Measurements from ENCODE around the gene PDE8B. TPM values are rescaled to one million over a fixed set of nuclear protein-coding genes. Genes with fewer than 3 reads are reported as not detected.

PDE8B gene
- total RNA-seq, 1 donor from 2014 or later, result 5.9 TPM

DNA sequence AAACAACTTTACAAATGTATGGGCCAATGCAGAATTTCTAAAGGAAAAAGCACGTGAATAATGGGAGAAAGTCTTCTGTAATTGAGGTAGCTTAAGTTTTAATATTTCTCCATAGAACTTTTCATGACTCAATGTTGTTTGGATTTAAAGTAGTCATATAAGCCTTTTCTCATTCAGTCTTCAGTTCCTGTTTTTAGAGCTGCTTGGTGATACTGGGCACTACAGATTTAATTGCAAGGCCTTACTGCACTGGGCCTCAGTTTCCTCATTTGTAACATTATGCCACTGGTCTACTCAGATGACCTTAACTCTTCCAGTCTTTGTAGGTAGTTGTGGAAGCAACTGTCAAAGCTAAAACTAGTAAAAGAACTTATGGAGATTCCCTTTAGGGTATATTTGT, 221.2 kb downstream of the PDE8B start:
- peaks cover 0 to 42% of the 10 kb centered on the region in 2 donors for H3K36me3 ChIP-seq

DNA sequence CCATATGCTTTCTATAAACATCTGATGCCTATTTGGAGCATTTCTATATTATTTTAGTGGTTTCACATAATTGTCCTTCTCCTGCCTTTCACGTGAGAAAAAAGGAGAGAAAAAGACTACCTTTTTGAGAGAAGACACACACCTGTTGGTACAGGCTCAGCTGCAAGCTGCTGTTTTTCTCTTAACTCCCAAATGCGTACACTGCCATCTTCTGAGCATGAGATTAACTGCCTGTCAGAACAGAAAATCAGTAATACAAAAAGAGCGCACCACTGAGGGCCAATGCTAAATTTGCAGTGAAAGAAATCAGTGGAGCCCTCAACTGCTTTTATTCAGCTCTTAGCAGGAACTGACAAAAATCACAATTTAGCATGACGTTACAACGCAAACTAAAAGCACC, 226.7 kb downstream of the PDE8B start:
- intact Hi-C loops (cut with DNase I), result no loop called here
- no peak overlapping the region for H3K27ac ChIP-seq

More for the DNA sequence above, 221.2 kb downstream of the PDE8B start:
- DNase-seq (ENCODE audit: extremely low spot score in 2 of 2), result no peak
- no peak overlapping the region for H3K27ac ChIP-seq
- peaks cover 16% of the 10 kb centered on the region for H3K4me1 ChIP-seq
- H3K4me3 ChIP-seq, result no peak overlapping the region
- intact Hi-C loops (cut with DNase I), result no loop called here
- no peaks in the 10 kb centered on the region for H3K27me3 ChIP-seq
- no peaks in the 10 kb centered on the region for H3K9me3 ChIP-seq
- TF ChIP-seq, protein P1, sequence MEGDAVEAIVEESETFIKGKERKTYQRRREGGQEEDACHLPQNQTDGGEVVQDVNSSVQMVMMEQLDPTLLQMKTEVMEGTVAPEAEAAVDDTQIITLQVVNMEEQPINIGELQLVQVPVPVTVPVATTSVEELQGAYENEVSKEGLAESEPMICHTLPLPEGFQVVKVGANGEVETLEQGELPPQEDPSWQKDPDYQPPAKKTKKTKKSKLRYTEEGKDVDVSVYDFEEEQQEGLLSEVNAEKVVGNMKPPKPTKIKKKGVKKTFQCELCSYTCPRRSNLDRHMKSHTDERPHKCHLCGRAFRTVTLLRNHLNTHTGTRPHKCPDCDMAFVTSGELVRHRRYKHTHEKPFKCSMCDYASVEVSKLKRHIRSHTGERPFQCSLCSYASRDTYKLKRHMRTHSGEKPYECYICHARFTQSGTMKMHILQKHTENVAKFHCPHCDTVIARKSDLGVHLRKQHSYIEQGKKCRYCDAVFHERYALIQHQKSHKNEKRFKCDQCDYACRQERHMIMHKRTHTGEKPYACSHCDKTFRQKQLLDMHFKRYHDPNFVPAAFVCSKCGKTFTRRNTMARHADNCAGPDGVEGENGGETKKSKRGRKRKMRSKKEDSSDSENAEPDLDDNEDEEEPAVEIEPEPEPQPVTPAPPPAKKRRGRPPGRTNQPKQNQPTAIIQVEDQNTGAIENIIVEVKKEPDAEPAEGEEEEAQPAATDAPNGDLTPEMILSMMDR (IDR thresholded peaks at IDR 0.05), result no peak
- TF ChIP-seq POLR2A (IDR thresholded peaks at IDR 0.05) (no peak), POLR2AphosphoS5 (IDR thresholded peaks at IDR 0.05; ENCODE audit: insufficient read depth in 1 of 2, low read depth in 1 of 2) (no peak)

DNA sequence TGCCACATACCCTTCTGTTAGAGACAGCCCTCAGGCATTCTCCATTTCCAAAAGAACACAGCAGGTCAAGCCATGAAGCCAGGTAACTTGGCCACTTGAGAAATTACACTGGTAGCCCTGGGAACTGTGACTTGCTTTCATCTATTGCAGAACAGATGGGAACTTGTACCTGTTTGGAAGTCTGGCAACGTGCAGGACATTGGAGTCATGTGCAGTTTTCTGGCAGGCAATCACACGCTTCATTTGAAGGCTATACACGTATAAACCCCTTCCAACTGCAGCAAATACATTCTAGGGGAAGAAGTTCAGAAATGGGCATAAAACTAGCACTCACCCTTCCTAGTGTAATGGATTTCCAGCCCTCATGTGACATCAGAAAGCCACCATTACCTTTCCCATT, 227.6 kb downstream of the PDE8B start:
- H3K36me3 ChIP-seq, result peaks cover 0 to 38% of the 10 kb centered on the region in 2 donors

More for the DNA sequence above, 226.7 kb downstream of the PDE8B start:
- Histone ChIP-seq H3K27me3 (no peaks in the 10 kb centered on the region), H3K4me1 (no peaks in the 10 kb centered on the region), H3K36me3 (peaks cover 0 to 45% of the 10 kb centered on the region in 2 donors), H3K4me3 (no peak overlapping the region), H3K9me3 (no peaks in the 10 kb centered on the region)
- TF ChIP-seq, protein P1 (IDR thresholded peaks at IDR 0.05), result no peak
- TF ChIP-seq POLR2A (IDR thresholded peaks at IDR 0.05), result no peak
- no peak for TF ChIP-seq POLR2AphosphoS5 (IDR thresholded peaks at IDR 0.05; ENCODE audit: insufficient read depth in 1 of 2, low read depth in 1 of 2)
- DNase-seq (ENCODE audit: extremely low spot score in 2 of 2), result no peak

DNA sequence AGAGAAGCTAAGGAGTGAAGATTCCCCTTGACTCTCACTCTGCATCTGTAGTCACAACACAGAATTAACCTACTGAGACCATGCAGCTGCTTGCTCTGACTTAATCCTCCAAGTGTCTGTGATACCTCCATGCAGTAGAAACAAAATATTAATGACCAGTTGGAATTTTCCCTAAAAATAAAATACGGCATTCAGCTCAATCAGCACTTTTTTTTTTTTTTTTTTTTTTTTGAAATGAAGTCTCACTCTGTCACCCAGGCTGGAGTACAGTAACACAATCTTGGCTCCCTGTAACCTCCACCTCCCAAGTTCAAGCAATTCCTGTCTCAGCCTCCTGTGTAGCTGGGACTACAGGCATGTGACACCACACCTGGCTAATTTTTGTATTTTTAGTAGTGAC, 233.2 kb downstream of the PDE8B start:
- Histone ChIP-seq H3K9me3 (no peaks in the 10 kb centered on the region), H3K36me3 (peaks cover 0 to 24% of the 10 kb centered on the region in 2 donors), H3K27me3 (no peaks in the 10 kb centered on the region), H3K4me3 (no peak overlapping the region), H3K27ac (no peak overlapping the region), H3K4me1 (no peaks in the 10 kb centered on the region)
- intact Hi-C loops (cut with DNase I), result no loop called here
- TF ChIP-seq, protein P1 (IDR thresholded peaks at IDR 0.05), result no peak
- TF ChIP-seq POLR2AphosphoS5 (IDR thresholded peaks at IDR 0.05; ENCODE audit: insufficient read depth in 1 of 2, low read depth in 1 of 2), result no peak
- no peak for TF ChIP-seq POLR2A (IDR thresholded peaks at IDR 0.05)
- no peak for DNase-seq (ENCODE audit: extremely low spot score in 2 of 2)

More for the DNA sequence above, 227.6 kb downstream of the PDE8B start:
- TF ChIP-seq POLR2AphosphoS5 (IDR thresholded peaks at IDR 0.05; ENCODE audit: insufficient read depth in 1 of 2, low read depth in 1 of 2), result no peak
- TF ChIP-seq POLR2A (IDR thresholded peaks at IDR 0.05), result no peak
- TF ChIP-seq, protein P1 (IDR thresholded peaks at IDR 0.05), result no peak
- H3K9me3 ChIP-seq, result no peaks in the 10 kb centered on the region
- H3K27me3 ChIP-seq, result no peaks in the 10 kb centered on the region
- H3K4me3 ChIP-seq, result no peak overlapping the region
- intact Hi-C loops (cut with DNase I), result no loop called here
- no peak overlapping the region for H3K27ac ChIP-seq
- no peaks in the 10 kb centered on the region for H3K4me1 ChIP-seq
- DNase-seq (ENCODE audit: extremely low spot score in 2 of 2), result no peak

DNA sequence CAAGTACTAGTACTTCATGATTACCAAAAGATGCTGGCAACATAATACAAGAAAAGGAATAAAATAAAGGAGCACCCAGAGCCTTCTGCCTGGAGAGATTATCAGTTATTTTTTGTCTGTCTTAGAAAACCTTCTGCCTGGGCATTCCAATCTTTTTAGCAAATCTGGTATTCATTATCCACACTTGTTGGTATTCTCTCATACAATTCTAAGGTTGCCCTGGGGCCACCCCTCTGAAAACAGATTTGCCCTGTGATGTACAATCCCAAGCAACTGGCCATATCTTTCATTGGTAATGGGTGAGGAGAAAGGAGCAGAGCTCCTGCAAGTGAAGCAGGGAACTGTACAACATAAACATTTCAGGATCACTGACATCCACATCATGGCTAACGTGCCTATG, 233.9 kb downstream of the PDE8B start:
- no peak overlapping the region for H3K4me3 ChIP-seq
- intact Hi-C loops (cut with DNase I), result no loop called here
- H3K27me3 ChIP-seq, result no peaks in the 10 kb centered on the region
- peaks cover 0 to 24% of the 10 kb centered on the region in 2 donors for H3K36me3 ChIP-seq
- TF ChIP-seq, protein P1 (IDR thresholded peaks at IDR 0.05), result no peak
- TF ChIP-seq POLR2A (IDR thresholded peaks at IDR 0.05) (no peak), POLR2AphosphoS5 (IDR thresholded peaks at IDR 0.05; ENCODE audit: insufficient read depth in 1 of 2, low read depth in 1 of 2) (no peak)
- H3K9me3 ChIP-seq, result no peaks in the 10 kb centered on the region
- H3K4me1 ChIP-seq, result no peaks in the 10 kb centered on the region
- no peak overlapping the region for H3K27ac ChIP-seq
- no peak for DNase-seq (ENCODE audit: extremely low spot score in 2 of 2)

Measured in vagina (tissue), 2 donors.